HepG2 (cell line): ENCODE measurements around the gene AP3D1. TPM values are rescaled to one million over a fixed set of nuclear protein-coding genes. Genes with fewer than 3 reads are reported as not detected.
A peak's percentile ranks its signal among the peaks of the same experiment; 100 is the strongest.

Source experiments
- CENPX ChIP-seq: sonication (generic); formaldehyde crosslinking; IDR thresholded peaks from 2 replicates; pipeline ENCODE4 v1.9.0; 2021; ENCODE audit warnings: mild to moderate bottlenecking, missing genetic modification reagents, moderate library complexity
- DZIP1 ChIP-seq: sonication (generic); formaldehyde crosslinking; IDR thresholded peaks from 2 replicates; pipeline ENCODE4 v1.5.0; 2020; ENCODE audit warnings: mild to moderate bottlenecking, missing genetic modification reagents
- GMEB1 ChIP-seq: sonication (generic); formaldehyde crosslinking; IDR thresholded peaks from 2 replicates; pipeline ENCODE4 v1.5.1; 2020; ENCODE audit warnings: missing genetic modification reagents, mild to moderate bottlenecking, borderline replicate concordance
- KLF15 ChIP-seq: sonication (generic); formaldehyde crosslinking; IDR thresholded peaks from 2 replicates; pipeline ENCODE4 v1.8.1; 2023; ENCODE audit warnings: borderline replicate concordance, mild to moderate bottlenecking, inconsistent platforms, missing genetic modification reagents, mixed read lengths
- KMT2B ChIP-seq: IDR thresholded peaks from 2 replicates; pipeline ENCODE4 v1.6.1; 2016; ENCODE audit warnings: missing genetic modification reagents, missing compliant biosample characterization
- MAX ChIP-seq: IDR thresholded peaks from 2 replicates; pipeline ENCODE4 v1.6.1; 2012; ENCODE audit warnings: inconsistent platforms
- PHF8 ChIP-seq: sonication (generic); formaldehyde crosslinking; IDR thresholded peaks from 2 replicates; pipeline ENCODE4 v1.5.0; 2020; ENCODE audit warnings: missing genetic modification reagents
- POGK ChIP-seq: sonication (generic); formaldehyde crosslinking; conservative IDR thresholded peaks from 2 replicates; pipeline ENCODE4 v1.8.0; 2022; ENCODE audit warnings: mild to moderate bottlenecking, moderate library complexity, missing genetic modification reagents
- POLR2A ChIP-seq, 2 experiments: IDR thresholded peaks; 2 replicates each; pipeline ENCODE4 v1.6.1; 2011; ENCODE audit warnings: low read depth in 2 of 2, low read length in 2 of 2, mild to moderate bottlenecking in 1 of 2, moderate library complexity in 1 of 2; ENCODE audit not compliant: insufficient read depth in 1 of 2
- SALL2 ChIP-seq: sonication (generic); formaldehyde crosslinking; IDR thresholded peaks from 2 replicates; pipeline ENCODE4 v1.8.1; 2023; ENCODE audit warnings: mild to moderate bottlenecking, missing genetic modification reagents, inconsistent platforms
- TFDP2 ChIP-seq: sonication (generic); formaldehyde crosslinking; IDR thresholded peaks from 2 replicates; pipeline ENCODE4 v1.4.0; 2020; ENCODE audit warnings: missing genetic modification reagents
- TIGD3 ChIP-seq: sonication (generic); formaldehyde crosslinking; IDR thresholded peaks from 2 replicates; pipeline ENCODE4 v1.5.1; 2020; ENCODE audit warnings: mild to moderate bottlenecking, missing genetic modification reagents, borderline replicate concordance
- ZBTB20 ChIP-seq: sonication (generic); formaldehyde crosslinking; IDR thresholded peaks from 2 replicates; pipeline ENCODE4 v1.8.1; 2023; ENCODE audit warnings: missing genetic modification reagents, low read depth, mild to moderate bottlenecking, borderline replicate concordance
- ZBTB7A ChIP-seq: sonication (generic); formaldehyde crosslinking; IDR thresholded peaks from 2 replicates; pipeline ENCODE4 v1.8.0; 2022; ENCODE audit warnings: mild to moderate bottlenecking, missing genetic modification reagents
- ZNF256 ChIP-seq: sonication (generic); formaldehyde crosslinking; conservative IDR thresholded peaks from 2 replicates; pipeline ENCODE4 v1.4.0; 2020; ENCODE audit warnings: missing genetic modification reagents
- ZNF263 ChIP-seq: sonication (generic); formaldehyde crosslinking; IDR thresholded peaks from 2 replicates; pipeline ENCODE4 v1.4.0; 2020; ENCODE audit warnings: missing genetic modification reagents
- ZNF326 ChIP-seq: sonication (generic); formaldehyde crosslinking; IDR thresholded peaks from 2 replicates; pipeline ENCODE4 v1.4.0; 2020; ENCODE audit warnings: missing genetic modification reagents, borderline replicate concordance
- ZNF354B ChIP-seq: sonication (generic); formaldehyde crosslinking; IDR thresholded peaks from 2 replicates; pipeline ENCODE4 v1.8.0; 2022; ENCODE audit warnings: mild to moderate bottlenecking, missing genetic modification reagents
- ZNF710 ChIP-seq: sonication (generic); formaldehyde crosslinking; IDR thresholded peaks from 2 replicates; pipeline ENCODE4 v1.5.0; 2020; ENCODE audit warnings: mild to moderate bottlenecking, missing genetic modification reagents, borderline replicate concordance
- polyA plus RNA-seq, 8 experiments: library from polyadenylated mRNA; depleted of rRNA in 3 of 8; stranded (reverse) in 7 of 8; unstranded in 1 of 8; fragments of >200 nt; fragmentation: Illumina TruSeq in 4 of 8; extraction: Trizol in 4 of 8; gene quantifications; 2 replicates each; pipeline versions ENCODE4 v1.2.1 to v1.2.3, GENCODE V29; 2011 to 2016; ENCODE audit warnings: low read depth in 4 of 8, missing spikeins in 1 of 8, mixed read lengths in 1 of 8; ENCODE audit not compliant: insufficient read depth in 1 of 8
- total RNA-seq, 5 experiments: library from RNA; depleted of rRNA; stranded (reverse); fragments of >200 nt; fragmentation: Illumina TruSeq; extraction: Trizol; gene quantifications; 2 replicates each; pipeline ENCODE4 v1.2.3, GENCODE V29; 2016; ENCODE audit warnings: low read depth in 1 of 5

AP3D1 gene
- total and polyA plus RNA-seq, 2 of the 13 experiments (the other 11 are each of a cell fraction or from before 2014, with no cell fraction given) = 68.0 to 82.6 TPM

GRCh38 chr19:2064395-2064787, 87.0 kb downstream of the AP3D1 start (continued):
- TF ChIP-seq TIGD3 (CRISPR knock-in tag) (no peak), POLR2A (IDR thresholded peaks at IDR 0.05; ENCODE audit: insufficient read depth in 1 of 2, low read depth in 2 of 2, low read length in 2 of 2) (no peak), ZNF256 (CRISPR knock-in tag) (no peak), KLF15 (CRISPR knock-in tag) (no peak), ZBTB20 (CRISPR knock-in tag) (no peak), ZBTB7A (no peak), MAX (0 out of 2 replicates have a peak, but pooled peaks have one; percentile 1), DZIP1 (CRISPR knock-in tag) (no peak), POGK (CRISPR knock-in tag) (no peak), ZNF354B (CRISPR knock-in tag) (no peak), ZNF326 (CRISPR knock-in tag) (no peak), CENPX (CRISPR knock-in tag) (no peak), PHF8 (CRISPR knock-in tag) (no peak), SALL2 (CRISPR knock-in tag) (0 out of 2 replicates have a peak, but pooled peaks have one; percentile 22), GMEB1 (CRISPR knock-in tag) (0 out of 2 replicates have a peak, but pooled peaks have one; percentile 7), ZNF710 (0 out of 2 replicates have a peak, but pooled peaks have one; percentile 38), ZNF263 (CRISPR knock-in tag) (peak; percentile 25; the same call in 1 of the 2 replicates), TFDP2 (CRISPR knock-in tag) (no peak), KMT2B (no peak)
